Activated CD8-positive, alpha-beta T cell treated with anti-CD3 and anti-CD28 coated beads for 36 hours (primary cell): Measurements from ENCODE around the gene DRC3. TPM values are rescaled to one million over a fixed set of nuclear protein-coding genes. Genes with fewer than 3 reads are reported as not detected.

Experiments used
- ATAC-seq: fragments of 200-7000 bp; cut with Tn5 transposase; one replicate; pipeline ENCODE4 v1.10.0; 2021; ENCODE audit warnings: mild to moderate bottlenecking, moderate library complexity
- CTCF ChIA-PET: fragments of 350-600 bp; sonication (Branson Sonifier 250); formaldehyde crosslinking; loops from one replicate; lab custom pipeline; 2021; ENCODE audit warnings: antibody characterized with exemption; lab: Charles Lee
- POLR2A ChIA-PET: fragments of 350-600 bp; sonication (Branson Sonifier 250); formaldehyde crosslinking; loops from one replicate; lab custom pipeline; 2021; ENCODE audit warnings: antibody characterized with exemption; lab: Charles Lee
- DNase-seq: peaks from one replicate; pipeline ENCODE4 v3.0.0-alpha.2; 2020
- H3K27ac Mint-ChIP-seq: one replicate; pipeline ENCODE4 v1.8.0; 2021; ENCODE audit warnings: mild to moderate bottlenecking, mixed read lengths
- H3K27me3 Mint-ChIP-seq: one replicate; pipeline ENCODE4 v1.8.0; 2021; ENCODE audit warnings: mixed read lengths
- H3K36me3 Mint-ChIP-seq: one replicate; pipeline ENCODE4 v1.8.0; 2021; ENCODE audit warnings: low read depth, mixed read lengths
- H3K4me1 Mint-ChIP-seq: one replicate; pipeline ENCODE4 v1.8.0; 2021; ENCODE audit warnings: low read depth, mixed read lengths
- H3K4me3 Mint-ChIP-seq: one replicate; pipeline ENCODE4 v1.8.0; 2021; ENCODE audit warnings: mild to moderate bottlenecking, moderate library complexity, mixed read lengths
- H3K9me3 Mint-ChIP-seq: one replicate; pipeline ENCODE4 v1.8.0; 2021; ENCODE audit warnings: mixed read lengths
- intact Hi-C: fragments of 100-400 bp; cut with micrococcal nuclease; formaldehyde crosslinking; loops from one replicate; pipeline ENCODE4 v1.10.0; 2022
- total RNA-seq, 2 experiments: library from RNA; stranded (reverse); gene quantifications; one replicate each; pipeline ENCODE4 v1.2.3, GENCODE V29; 2021
- TF ChIP-seq, protein P1 (sequence below): fragments of 200-600 bp; IDR thresholded peaks from one replicate; pipeline ENCODE4 v1.8.0; 2022; ENCODE audit warnings: antibody characterized with exemption, mild to moderate bottlenecking

DRC3 gene
- total RNA-seq, 2 experiments from 2014 or later: 0.25 TPM; not detected in 1

DNA sequence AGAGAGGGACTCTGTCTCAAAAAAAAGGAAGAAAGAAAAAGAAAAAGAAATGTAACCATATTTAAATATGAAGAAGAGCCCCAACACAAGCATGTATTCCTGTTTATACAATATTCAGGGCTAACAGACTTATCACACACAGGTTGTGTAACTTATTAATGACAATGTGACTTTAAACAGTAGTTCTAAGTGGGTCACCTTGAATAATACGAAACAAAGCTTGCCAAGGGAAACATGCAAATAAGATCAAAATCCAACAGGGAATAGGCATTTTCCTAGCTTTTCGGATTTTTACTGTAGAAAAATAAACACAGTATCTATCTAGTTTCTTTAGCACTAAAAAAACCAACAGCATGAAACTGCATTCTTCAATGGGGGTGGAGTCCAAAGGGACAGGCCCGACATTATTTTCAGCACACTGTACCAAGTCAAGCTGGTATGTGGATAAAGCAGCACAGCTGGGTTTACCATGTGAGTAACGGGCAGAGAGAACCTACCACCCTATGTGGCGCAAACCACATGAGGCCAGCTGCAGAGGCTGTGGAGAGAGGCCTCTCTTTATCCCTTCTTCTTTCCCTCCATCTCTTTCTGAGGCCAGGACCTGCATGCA, 45.7 kb upstream of the DRC3 start:
- H3K36me3 Mint-ChIP-seq: no peaks in the 10 kb centered on the region

DNA sequence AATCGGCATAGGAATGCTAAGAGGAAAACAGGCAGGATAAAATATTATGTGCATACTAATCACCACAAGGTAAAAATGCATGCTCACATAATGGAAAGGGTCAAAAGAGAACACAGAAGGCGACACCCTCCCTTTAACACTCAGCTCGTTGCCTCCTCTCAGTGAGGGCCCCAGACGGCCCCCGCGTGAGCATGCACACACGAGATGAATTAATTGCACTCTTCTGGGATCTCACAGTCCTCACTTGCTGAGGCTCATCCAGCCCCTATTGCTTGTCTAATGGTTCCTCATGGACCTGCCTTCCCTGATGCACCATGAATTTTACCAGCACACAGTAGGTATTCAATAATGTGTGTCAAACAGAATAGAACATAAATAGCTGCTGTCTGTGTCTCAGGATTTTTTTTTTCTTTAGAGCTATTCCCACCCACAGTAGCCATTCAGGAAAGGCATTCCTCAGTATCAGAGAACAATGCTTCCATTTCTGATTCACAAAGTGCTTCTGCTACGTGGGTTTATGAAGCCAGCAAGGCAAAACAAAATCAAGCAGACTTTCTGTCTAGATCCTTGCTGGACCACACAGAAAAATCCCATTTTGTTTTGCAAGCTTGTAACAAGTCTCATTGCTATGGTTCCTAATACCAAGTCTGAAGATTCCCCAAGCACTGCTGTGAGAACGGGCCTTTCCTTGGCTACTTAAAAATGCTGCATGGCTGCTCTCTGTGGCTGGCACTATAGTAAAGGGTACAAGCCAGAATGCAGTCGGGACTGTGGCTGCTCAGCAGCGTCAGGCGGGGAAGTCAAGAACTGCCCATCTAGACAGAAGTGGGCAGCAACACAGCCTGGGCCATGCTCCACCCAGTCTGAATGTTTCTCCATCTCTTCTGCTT, 44.0 kb upstream of the DRC3 start:
- CTCF ChIA-PET: interaction anchor here (1.6 kb wide), 1 partner anchor 10 kb away, joined by 12 read pairs; no protein-coding TSS in a partner anchor
- H3K27ac Mint-ChIP-seq: no peak overlapping the region
- no peaks in the 10 kb centered on the region for H3K27me3 Mint-ChIP-seq
- peaks cover 2% of the 10 kb centered on the region for H3K4me1 Mint-ChIP-seq
- ATAC-seq: no peak
- POLR2A ChIA-PET: interaction anchor here (0.6 kb wide), 1 partner anchor 950 kb away, joined by 4 read pairs; no protein-coding TSS in a partner anchor
- H3K4me3 Mint-ChIP-seq: no peak overlapping the region
- no peaks in the 10 kb centered on the region for H3K36me3 Mint-ChIP-seq
- H3K9me3 Mint-ChIP-seq: no peaks in the 10 kb centered on the region
- intact Hi-C loops: no loop called here
- DNase-seq: no peak
- TF ChIP-seq, protein P1, sequence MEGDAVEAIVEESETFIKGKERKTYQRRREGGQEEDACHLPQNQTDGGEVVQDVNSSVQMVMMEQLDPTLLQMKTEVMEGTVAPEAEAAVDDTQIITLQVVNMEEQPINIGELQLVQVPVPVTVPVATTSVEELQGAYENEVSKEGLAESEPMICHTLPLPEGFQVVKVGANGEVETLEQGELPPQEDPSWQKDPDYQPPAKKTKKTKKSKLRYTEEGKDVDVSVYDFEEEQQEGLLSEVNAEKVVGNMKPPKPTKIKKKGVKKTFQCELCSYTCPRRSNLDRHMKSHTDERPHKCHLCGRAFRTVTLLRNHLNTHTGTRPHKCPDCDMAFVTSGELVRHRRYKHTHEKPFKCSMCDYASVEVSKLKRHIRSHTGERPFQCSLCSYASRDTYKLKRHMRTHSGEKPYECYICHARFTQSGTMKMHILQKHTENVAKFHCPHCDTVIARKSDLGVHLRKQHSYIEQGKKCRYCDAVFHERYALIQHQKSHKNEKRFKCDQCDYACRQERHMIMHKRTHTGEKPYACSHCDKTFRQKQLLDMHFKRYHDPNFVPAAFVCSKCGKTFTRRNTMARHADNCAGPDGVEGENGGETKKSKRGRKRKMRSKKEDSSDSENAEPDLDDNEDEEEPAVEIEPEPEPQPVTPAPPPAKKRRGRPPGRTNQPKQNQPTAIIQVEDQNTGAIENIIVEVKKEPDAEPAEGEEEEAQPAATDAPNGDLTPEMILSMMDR: no peak

More for the DNA sequence above, 45.7 kb upstream of the DRC3 start:
- no peak for ATAC-seq
- TF ChIP-seq, protein P1: no peak
- Mint-ChIP-seq H3K9me3 (no peaks in the 10 kb centered on the region), H3K27me3 (no peaks in the 10 kb centered on the region), H3K27ac (no peak overlapping the region), H3K4me3 (no peak overlapping the region), H3K4me1 (no peaks in the 10 kb centered on the region)
- POLR2A ChIA-PET: no interaction called here
- DNase-seq: no peak
- CTCF ChIA-PET: interaction anchor here (0.9 to 1.6 kb wide), 4 partner anchors 8 to 107 kb away, joined by 3 to 12 read pairs (median 4); no protein-coding TSS in a partner anchor
- intact Hi-C loops: no loop called here

DNA sequence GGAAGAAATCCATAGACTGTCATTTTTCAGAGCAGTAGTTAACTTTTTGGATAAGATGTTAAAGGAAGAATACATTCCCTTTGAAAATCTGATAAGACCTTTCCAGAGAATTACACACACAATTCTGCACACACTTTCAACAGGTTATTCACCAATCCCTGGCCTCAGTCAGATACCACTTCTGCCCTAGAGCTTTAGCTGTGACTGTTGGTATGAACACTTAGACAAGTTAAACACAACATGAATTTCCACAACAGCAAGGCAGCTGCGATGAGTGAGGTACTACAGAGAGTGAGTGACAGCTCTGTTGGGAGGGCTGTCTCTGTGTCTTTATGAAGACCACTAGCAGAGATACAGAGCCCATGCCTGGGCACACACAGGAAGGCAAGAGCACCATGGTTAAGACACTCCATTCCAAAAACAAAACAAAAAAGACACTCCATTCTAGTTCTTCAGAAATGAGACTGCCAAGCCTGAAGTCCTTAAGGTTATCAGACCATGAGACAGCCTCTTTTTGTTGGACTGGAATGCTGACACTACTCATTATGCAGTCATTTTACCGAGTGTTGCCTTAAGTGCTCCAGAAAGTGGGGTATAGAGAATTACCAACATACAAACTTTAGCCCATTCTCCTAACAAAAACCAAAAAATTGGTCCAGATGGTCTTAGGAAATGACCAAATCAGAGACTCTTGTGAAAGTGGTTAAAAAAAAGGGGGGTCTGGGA, 42.8 kb upstream of the DRC3 start:
- no peak overlapping the region for H3K27ac Mint-ChIP-seq
- H3K9me3 Mint-ChIP-seq: no peaks in the 10 kb centered on the region
- no peak overlapping the region for H3K4me3 Mint-ChIP-seq
- TF ChIP-seq, protein P1: no peak
- ATAC-seq (no peak), DNase-seq (no peak)
- ChIA-PET POLR2A (no interaction called here), CTCF (no interaction called here)
- no peaks in the 10 kb centered on the region for H3K36me3 Mint-ChIP-seq
- peaks cover 11% of the 10 kb centered on the region for H3K4me1 Mint-ChIP-seq
- intact Hi-C loops: no loop called here
- H3K27me3 Mint-ChIP-seq: no peaks in the 10 kb centered on the region

- TF ChIP-seq, protein P1: no peak
- H3K4me3 Mint-ChIP-seq: no peak overlapping the region
- DNase-seq: no peak
- no peak overlapping the region for H3K27ac Mint-ChIP-seq
- H3K36me3 Mint-ChIP-seq: no peaks in the 10 kb centered on the region
- H3K27me3 Mint-ChIP-seq: no peaks in the 10 kb centered on the region
- POLR2A ChIA-PET: no interaction called here
- H3K9me3 Mint-ChIP-seq: no peaks in the 10 kb centered on the region
- intact Hi-C loops: no loop called here
- peaks cover 19% of the 10 kb centered on the region for H3K4me1 Mint-ChIP-seq
- CTCF ChIA-PET: no interaction called here
- no peak for ATAC-seq
Measured at GRCh38 chr17:17930674-17931073, 42.0 kb upstream of the DRC3 start.
